ENCODE results near the gene RTTN.
"Not testable (repeated sequence)": the region's sequence is repeated elsewhere in the genome, so short reads cannot be mapped to it uniquely, and the experiment has no call there.

Gene RTTN

DNA sequence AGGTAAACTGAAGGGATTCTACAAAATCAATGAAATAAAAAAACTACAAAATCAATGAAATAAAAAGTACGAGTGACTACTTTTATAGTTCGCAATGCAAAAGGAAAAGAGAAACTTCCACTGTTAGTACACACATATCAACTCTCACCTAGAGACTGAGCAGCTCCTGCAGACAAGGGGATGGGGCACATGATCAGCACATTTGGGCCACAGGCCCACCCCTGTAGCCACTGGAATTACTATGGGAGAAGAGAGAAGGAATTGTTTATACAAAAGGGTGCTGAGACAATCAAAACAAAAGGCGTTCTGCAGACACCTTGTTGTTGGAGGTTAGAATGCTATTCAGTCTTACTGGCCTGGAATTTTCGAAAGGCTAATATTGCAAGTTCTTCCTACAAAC, 223.1 kb downstream of the RTTN start:
- no peak for DNase-seq (ENCODE audit: extremely low read depth, low read depth)
- TF ChIP-seq, protein P1, sequence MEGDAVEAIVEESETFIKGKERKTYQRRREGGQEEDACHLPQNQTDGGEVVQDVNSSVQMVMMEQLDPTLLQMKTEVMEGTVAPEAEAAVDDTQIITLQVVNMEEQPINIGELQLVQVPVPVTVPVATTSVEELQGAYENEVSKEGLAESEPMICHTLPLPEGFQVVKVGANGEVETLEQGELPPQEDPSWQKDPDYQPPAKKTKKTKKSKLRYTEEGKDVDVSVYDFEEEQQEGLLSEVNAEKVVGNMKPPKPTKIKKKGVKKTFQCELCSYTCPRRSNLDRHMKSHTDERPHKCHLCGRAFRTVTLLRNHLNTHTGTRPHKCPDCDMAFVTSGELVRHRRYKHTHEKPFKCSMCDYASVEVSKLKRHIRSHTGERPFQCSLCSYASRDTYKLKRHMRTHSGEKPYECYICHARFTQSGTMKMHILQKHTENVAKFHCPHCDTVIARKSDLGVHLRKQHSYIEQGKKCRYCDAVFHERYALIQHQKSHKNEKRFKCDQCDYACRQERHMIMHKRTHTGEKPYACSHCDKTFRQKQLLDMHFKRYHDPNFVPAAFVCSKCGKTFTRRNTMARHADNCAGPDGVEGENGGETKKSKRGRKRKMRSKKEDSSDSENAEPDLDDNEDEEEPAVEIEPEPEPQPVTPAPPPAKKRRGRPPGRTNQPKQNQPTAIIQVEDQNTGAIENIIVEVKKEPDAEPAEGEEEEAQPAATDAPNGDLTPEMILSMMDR (IDR thresholded peaks at IDR 0.05; ENCODE audit: low read depth, low read length, missing control alignments), result no peak
- no peak overlapping the region for H3K4me3 ChIP-seq (replicated peaks; ENCODE audit: low read depth, low read length)

DNA sequence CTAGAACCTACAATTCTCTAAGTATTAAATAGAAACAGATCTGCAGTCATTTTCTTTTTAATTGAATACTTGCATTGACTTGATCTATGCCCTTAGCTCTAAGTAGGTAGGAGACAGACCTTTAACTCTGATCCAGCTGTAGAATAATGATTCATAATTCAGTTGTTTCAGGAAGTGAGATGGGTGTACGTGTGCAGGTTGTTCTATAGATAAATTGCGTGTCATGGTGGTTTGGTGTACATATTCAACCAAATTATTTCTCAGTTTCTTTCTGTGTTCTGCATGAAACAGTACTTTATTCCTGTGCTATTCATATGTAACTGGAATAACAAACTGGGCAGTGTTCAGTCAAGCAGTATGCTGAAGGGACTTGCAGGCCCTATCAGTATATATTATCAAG, 223.5 kb downstream of the RTTN start:
- H3K4me3 ChIP-seq (replicated peaks; ENCODE audit: low read depth, low read length), result no peak overlapping the region
- TF ChIP-seq, protein P1 (IDR thresholded peaks at IDR 0.05; ENCODE audit: low read depth, low read length, missing control alignments), result no peak
- no peak for DNase-seq (ENCODE audit: extremely low read depth, low read depth)

DNA sequence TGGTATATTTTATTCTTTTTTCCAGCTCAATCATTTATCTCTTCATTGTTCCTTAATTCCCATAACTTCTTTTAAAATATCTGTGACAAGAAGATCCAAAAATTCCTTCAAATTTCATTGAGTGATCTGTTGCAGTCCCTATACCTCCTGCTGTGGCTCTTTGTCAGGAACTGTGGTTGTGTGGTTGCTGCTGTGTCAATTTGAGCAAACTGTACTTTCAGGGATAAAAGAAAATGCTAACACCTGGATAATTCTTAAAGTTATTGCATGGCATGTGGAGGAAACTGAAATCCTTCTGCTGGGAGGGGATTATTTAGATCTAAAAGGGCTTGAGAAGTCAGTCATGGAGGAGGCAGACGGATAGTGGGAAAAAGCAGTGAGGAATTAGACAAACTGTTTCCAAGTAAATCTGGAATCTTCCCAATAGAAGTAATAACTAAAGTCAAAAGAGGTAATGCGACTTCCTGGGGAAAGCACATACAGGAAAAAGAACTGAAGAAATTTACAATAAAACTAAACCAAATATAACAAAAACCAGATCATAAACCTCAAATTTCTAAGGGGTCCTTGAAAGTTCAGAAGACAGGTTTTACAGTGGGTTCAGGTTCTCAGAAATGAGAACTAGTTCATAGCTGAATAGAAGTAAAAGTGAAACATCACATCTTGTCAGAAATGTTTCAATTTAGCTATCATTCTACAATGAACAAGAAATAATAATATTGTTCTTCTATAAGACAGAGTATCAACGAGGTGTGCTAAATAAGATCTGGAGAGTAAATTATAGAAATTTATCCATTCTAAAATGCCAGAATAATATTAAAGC, 224.3 kb downstream of the RTTN start:
- TF ChIP-seq, protein P1 (IDR thresholded peaks at IDR 0.05; ENCODE audit: low read depth, low read length, missing control alignments), result no peak
- H3K4me3 ChIP-seq (replicated peaks; ENCODE audit: low read depth, low read length), result no peak overlapping the region
- DNase-seq (ENCODE audit: extremely low read depth, low read depth), result no peak

DNA sequence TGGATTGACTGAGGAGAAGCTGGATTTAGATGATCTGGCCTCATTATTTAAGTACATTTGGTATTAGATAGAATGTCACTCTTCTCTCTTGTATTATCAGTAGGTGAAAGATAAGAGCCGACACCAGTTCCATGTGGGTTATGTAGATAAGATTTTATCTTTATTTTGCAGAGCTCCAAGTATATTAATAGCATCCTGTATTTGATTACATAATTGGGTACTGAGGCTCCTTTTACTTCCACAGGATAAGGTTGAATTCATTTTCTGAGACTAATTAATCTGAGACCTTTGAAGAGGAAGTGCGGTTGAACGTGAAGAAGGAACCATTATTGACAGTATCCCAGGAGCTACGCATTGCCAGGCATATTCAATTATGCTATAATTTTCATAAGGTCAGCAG, 225.0 kb downstream of the RTTN start:
- no peak overlapping the region for H3K4me3 ChIP-seq (replicated peaks; ENCODE audit: low read depth, low read length)
- TF ChIP-seq, protein P1 (IDR thresholded peaks at IDR 0.05; ENCODE audit: low read depth, low read length, missing control alignments), result no peak
- no peak for DNase-seq (ENCODE audit: extremely low read depth, low read depth)

DNA sequence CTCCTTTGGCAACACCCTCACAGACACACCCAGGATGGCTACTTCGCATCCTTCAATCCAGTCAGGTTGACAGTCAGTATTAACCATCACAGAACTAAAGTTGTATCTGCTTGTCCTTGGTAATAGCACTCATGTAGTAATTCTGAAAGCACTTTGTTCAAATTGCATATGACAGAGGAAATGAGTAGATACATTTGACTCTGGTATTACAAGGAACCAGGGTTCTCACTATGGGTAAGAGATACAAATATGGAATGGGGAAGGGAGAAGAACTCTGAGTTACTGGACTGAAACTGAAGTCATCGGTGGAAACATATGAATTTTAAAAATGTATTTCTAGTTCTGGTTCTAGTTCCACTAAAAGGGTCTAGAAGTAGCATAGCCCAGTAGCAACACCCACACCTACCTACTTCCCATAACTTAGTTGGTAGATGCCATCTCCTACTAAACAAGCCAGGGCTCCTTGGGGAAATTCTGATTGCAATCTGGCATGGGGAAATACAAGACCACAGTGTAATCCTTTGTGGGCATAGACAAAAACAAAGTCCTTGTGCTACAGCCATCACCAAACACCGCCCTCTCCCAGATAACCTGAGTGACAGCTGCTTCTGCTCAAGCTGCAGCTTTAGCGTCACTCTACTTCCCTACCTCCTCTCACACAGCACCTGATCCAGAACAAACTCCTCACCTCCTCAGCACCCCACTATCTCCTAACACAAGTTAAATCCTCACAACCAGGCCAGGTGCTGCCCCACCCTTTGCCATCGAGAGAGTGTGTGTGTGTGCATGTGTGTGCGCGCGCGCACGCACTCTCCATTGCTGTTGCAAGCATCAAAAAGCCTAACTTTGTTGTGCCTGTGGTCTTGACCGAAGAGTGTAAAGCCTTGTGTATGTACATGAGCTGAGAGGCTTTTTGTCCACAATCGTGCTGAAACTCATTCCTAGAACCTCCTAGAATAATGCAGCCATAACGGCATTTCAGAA, 226.5 kb downstream of the RTTN start:
- TF ChIP-seq, protein P1 (IDR thresholded peaks at IDR 0.05; ENCODE audit: low read depth, low read length, missing control alignments), result no peak
- no peak overlapping the region for H3K4me3 ChIP-seq (replicated peaks; ENCODE audit: low read depth, low read length)
- no peak for DNase-seq (ENCODE audit: extremely low read depth, low read depth)

DNA sequence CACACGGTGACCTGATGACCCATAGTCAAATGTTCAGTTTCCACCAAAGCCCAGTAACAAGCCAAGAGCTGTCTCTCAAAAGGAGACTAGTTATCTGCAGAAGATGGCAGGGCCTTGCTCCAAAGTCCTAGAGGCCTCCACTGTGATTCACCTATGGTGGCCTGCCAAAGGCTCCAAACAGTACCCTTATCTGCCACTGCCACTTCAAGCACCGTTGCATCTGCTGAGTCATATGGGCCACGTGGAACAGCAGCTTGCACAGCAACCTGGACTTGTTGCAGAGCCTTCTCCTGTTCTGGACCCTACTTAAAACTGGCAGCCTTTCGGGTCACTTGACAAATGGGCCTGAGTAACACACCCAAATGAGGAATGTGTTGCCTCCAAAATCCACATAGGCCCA, 230.2 kb downstream of the RTTN start:
- not testable (repeated sequence) for DNase-seq (ENCODE audit: extremely low read depth, low read depth); H3K4me3 ChIP-seq (replicated peaks; ENCODE audit: low read depth, low read length)

DNA sequence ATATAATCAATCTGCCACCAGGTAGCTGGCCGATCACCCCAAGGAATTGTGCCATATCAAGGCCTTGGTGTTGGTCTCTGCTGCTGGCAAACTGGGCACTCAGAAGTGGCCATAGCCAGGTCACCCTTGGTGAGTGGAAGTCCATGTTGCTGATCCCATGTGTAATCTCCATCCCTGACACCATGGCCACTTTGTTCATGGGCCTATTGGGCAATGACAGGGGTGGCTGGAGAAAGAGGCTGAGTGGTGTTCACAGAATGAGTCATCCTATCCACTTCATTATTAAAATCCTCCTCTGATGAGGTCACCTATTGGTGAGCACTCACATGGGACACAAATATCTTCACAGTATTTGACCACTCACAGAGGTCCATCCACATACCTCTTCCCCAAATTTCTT, 231.1 kb downstream of the RTTN start:
- TF ChIP-seq, protein P1 (IDR thresholded peaks at IDR 0.05; ENCODE audit: low read depth, low read length, missing control alignments), result no peak
- DNase-seq (ENCODE audit: extremely low read depth, low read depth), result no peak
- H3K4me3 ChIP-seq (replicated peaks; ENCODE audit: low read depth, low read length), result no peak overlapping the region
